ENCODE data around the gene GLRX3. TPM values are rescaled to one million over a fixed set of nuclear protein-coding genes. Genes with fewer than 3 reads are reported as not detected.

Gene GLRX3
- polyA plus RNA-seq, 1 experiment = 126 TPM

DNA sequence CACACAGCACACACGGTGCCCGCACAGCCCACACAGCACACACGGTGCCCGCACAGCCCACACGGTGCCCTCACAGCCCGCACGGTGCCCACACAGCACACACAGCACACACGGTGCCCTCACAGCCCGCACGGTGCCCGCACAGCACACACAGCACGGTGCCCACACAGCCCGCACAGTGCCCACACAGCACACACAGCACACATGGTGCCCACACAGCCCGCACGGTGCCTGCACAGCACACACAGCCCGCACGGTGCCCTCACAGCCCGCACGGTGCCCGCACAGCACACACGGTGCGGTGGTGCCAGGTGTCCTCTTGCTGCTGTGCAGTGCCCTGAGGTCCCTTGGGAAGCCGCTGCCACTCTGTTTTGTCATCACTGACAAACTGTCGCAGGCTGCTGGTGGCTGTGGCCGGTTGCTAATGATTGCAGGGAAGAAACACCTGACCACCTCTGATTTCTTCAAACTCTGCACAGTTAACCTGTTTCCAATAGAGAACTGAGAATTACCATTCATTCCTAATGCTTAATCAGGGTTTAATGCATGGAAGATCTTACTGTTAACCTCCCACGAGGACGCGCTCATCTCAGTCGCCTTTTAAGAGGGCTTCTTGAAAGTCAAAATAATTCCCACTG is 66.9 kb downstream of the GLRX3 start:
- CTCF ChIA-PET = no interaction called here
- H3K27me3 ChIP-seq (ENCODE audit: control insufficient read depth, insufficient read depth, low read length) = no peaks in the 10 kb centered on the region

DNA sequence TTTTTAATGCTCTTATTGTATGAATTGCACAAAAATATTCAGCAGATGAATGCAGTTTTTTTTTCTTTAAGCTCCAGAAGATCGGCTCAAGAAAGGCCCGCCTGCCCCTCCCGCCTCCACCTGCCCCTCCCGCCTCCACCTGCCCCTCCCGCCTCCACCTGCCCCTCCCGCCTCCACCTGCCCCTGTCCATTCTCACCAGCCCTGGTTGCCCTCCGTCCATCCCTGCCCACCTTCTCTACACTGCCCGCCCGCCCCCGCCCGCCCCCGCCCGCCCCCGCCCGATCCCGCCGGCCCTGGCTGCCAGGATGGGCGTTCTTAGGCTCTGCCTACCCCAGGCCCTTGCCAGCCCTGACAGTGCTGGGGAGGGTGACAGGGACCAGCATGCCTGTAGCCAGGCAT is 67.4 kb downstream of the GLRX3 start:
- no peak overlapping the region for H3K27ac ChIP-seq (ENCODE audit: low read depth, low read length)
- ChIA-PET POLR2A (no interaction called here), CTCF (no interaction called here)
- DNase-seq (ENCODE audit: low read depth, low spot score) = no peak
- peaks cover 6% of the 10 kb centered on the region; the same call in 1 of the 2 replicates for H3K9me3 ChIP-seq (ENCODE audit: control insufficient read depth, insufficient read depth, low read length)
- H3K27me3 ChIP-seq (ENCODE audit: control insufficient read depth, insufficient read depth, low read length) = no peaks in the 10 kb centered on the region
- TF ChIP-seq CTCF (IDR thresholded peaks at IDR 0.05; ENCODE audit: low read depth, low read length) = no peak
- H3K4me3 ChIP-seq (ENCODE audit: low read depth, low read length) = no peak overlapping the region

More for the DNA sequence above, 66.9 kb downstream of the GLRX3 start:
- H3K4me3 ChIP-seq (ENCODE audit: low read depth, low read length) = no peak overlapping the region
- H3K9me3 ChIP-seq (ENCODE audit: control insufficient read depth, insufficient read depth, low read length) = peaks cover 6% of the 10 kb centered on the region; the same call in 1 of the 2 replicates
- TF ChIP-seq CTCF (IDR thresholded peaks at IDR 0.05; ENCODE audit: low read depth, low read length) = no peak
- no peak overlapping the region for H3K27ac ChIP-seq (ENCODE audit: low read depth, low read length)
- no peak for DNase-seq (ENCODE audit: low read depth, low spot score)
- POLR2A ChIA-PET = no interaction called here

DNA sequence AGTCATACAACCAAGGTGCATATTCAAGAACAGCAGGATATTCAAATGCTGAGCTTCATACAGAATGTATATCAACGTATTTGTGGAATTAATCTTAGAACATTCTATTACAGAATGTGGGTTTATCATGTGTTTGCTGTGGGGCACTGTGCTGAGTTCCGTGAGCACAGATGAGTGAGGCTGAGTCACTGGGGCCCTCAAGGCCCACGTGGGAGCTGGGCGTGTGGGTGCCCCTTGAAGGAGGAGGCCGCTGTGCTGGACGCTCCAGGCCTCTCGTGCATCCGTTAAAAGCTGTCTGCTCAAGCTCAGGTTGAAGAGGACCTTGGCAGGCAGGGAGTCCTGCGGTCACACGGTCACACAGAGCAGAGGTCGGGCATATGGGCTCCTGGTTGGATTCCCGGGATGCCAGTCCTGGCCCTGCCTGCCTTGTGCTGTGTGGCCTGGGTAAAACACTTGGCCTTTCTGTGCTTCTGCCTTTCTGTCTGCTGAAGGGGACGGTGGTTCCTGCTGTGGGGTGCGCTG is 70.1 kb downstream of the GLRX3 start:
- ChIA-PET CTCF (no interaction called here), POLR2A (no interaction called here)
- no peaks in the 10 kb centered on the region for H3K27me3 ChIP-seq (ENCODE audit: control insufficient read depth, insufficient read depth, low read length)
- DNase-seq (ENCODE audit: low read depth, low spot score) = no peak
- H3K4me3 ChIP-seq (ENCODE audit: low read depth, low read length) = no peak overlapping the region
- TF ChIP-seq CTCF (IDR thresholded peaks at IDR 0.05; ENCODE audit: low read depth, low read length) = no peak
- H3K9me3 ChIP-seq (ENCODE audit: control insufficient read depth, insufficient read depth, low read length) = peaks cover 6% of the 10 kb centered on the region; the same call in 1 of the 2 replicates
- no peak overlapping the region for H3K27ac ChIP-seq (ENCODE audit: low read depth, low read length)

DNA sequence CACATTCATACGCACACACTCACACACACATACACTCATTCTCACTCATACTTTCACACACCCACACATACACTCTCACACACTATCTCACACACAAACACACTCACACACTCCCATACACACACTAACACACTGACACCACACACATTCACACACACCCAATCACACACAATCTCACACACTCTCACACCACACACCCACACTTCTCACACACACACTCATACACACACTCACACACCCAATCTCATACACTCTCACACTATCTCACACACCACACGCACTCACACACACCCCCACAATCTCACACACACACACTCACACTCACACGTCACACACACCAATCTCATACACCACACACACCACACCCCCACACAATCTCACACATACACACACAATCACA is 71.0 kb downstream of the GLRX3 start:
- CTCF ChIA-PET = no interaction called here
- DNase-seq (ENCODE audit: low read depth, low spot score) = no peak

More for the DNA sequence above, 71.0 kb downstream of the GLRX3 start:
- no peak for TF ChIP-seq CTCF (IDR thresholded peaks at IDR 0.05; ENCODE audit: low read depth, low read length)
- Histone ChIP-seq H3K27ac (ENCODE audit: low read depth, low read length) (no peak overlapping the region), H3K27me3 (ENCODE audit: control insufficient read depth, insufficient read depth, low read length) (no peaks in the 10 kb centered on the region), H3K9me3 (ENCODE audit: control insufficient read depth, insufficient read depth, low read length) (peaks cover 10% of the 10 kb centered on the region; the same call in 1 of the 2 replicates), H3K4me3 (ENCODE audit: low read depth, low read length) (no peak overlapping the region)
- POLR2A ChIA-PET = no interaction called here
